Measurements from ENCODE around the gene ALX1.
"Not testable (repeated sequence)": the region's sequence is repeated elsewhere in the genome, so short reads cannot be mapped to it uniquely, and the experiment has no call there.

ALX1 gene

DNA sequence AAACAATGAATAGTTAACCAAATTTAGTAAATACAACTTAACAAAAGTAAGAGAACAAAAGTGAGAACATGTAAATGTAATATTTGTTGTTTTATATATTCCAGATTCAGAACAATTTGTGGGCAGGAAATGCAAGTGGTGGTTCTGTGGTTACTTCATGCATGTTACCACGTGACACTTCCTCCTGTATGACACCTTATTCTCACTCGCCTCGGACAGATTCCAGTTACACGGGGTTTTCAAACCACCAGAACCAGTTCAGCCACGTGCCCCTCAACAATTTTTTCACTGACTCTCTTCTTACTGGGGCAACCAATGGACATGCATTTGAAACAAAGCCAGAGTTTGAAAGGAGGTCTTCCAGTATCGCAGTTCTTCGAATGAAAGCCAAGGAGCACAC lies 21.0 kb downstream of the ALX1 start:
- no peak for DNase-seq (ENCODE audit: low spot score)

DNA sequence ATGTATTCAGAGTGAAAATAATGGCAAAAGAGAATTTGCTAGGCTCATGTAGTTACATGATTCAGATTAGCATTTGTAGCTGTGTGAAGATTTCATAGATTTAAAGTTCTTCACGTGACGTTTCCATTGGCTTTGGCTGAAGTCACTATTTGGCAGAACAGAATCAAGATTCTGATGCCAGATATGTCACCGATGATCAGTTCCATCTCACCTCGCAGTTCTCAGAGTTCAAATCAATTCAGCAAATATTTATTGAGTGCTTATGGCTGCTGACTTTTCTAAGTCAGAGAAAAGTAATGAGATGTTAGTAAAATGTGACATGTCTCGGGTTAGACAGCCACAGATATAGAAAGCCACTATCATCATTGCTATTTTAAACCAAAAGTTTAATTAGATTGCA lies 28.4 kb downstream of the ALX1 start:
- no peak for DNase-seq (ENCODE audit: low spot score)

DNA sequence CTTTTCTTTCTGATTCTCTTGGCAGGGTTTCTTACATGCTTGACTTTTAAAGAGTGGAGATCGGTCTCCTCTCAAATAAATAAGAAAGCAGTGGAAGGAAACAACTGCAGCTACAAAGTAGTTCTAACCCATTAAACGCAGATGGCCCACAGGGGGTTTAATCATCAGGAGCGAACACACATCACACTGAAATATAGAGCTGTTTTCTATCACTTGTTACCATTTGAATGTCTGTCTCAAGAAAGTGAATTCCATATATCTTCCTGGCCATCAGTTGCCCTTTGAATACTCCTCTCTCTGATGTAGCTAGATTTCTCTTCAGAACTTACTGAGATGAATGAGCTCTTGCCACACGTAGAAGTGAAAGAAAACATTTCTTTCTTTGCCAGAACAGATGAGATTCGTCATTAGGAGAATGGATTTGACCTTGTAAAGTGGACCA lies 29.1 kb downstream of the ALX1 start:
- no peak for DNase-seq (ENCODE audit: low spot score)

DNA sequence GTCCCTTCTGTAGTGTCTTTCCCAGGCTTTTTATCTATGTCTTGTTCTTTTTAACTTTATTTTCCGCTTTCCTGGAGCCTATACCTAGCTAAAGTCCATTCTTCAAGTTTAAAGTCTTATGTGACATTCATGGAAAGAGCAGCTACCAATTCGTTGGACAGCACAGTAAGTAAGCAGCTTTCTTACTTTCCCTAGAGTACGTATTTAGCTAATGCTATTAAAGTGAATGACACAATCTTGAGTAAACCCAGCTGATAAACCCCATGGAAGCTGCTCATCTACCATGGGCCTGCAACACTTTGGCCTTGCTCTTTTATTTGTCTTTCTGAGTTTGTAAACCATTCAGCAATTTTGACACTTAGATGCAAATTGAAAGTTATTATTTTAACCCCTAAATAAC lies 30.0 kb downstream of the ALX1 start:
- no peak for DNase-seq (ENCODE audit: low spot score)

DNA sequence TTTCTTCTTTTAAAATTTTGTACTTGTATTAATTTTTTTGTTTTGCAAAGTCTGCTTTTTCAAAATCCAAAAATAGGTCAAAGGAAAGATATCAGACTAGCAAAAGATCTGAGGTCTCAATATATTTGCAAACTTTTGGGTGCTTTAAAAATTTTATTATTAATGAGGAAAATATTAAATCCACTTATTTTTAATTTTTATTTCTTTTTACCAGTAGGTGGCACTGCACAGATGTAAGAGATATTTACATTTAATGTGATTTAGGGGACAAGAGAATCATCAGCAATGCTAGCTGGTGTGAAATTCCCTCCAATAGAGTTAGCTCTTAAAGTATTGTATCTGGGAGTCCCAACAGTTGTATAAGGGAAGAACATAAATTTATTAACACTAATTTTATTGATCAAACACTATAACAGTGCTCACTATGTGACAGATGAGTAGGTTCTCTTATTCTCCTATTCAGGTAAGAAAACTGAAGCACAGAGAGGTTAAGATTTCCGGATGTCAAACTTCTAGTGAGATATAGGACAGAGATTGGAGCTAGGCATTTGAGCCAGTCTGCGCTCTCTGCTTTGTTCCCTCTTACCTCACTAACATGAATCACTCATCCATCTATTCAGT lies 30.5 kb downstream of the ALX1 start:
- no peak for DNase-seq (ENCODE audit: low spot score)

DNA sequence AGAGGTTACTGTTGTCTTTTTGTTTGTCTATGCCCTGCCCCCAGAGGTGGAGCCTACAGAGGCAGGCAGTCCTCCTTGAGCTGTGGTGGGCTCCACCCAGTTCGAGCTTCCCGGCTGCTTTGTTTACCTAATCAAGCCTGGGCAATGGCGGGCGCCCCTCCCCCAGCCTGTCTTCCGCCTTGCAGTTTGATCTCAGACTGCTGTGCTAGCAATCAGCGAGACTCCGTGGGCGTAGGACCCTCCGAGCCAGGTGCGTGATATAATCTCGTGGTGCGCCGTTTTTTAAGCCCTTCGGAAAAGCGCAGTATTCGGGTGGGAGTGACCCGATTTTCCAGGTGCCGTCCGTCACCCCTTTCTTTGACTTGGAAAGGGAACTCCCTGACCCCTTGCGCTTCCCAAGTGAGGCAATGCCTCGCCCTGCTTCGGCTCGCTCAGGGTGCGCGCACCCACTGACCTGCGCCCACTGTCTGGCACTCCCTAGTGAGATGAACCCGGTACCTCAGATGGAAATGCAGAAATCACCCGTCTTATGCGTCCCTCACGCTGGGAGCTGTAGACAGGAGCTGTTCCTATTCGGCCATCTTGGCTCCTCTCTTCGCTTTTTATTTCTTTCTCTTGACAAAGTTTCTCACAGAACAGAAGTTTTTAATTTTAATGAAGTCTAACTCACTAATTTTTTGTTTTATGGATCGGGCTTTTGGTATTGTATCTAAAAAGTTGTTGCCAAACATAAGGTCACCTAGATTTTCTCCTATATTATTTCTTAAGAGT lies 38.0 kb downstream of the ALX1 start:
- DNase-seq (ENCODE audit: low spot score), result not testable (repeated sequence)

DNA sequence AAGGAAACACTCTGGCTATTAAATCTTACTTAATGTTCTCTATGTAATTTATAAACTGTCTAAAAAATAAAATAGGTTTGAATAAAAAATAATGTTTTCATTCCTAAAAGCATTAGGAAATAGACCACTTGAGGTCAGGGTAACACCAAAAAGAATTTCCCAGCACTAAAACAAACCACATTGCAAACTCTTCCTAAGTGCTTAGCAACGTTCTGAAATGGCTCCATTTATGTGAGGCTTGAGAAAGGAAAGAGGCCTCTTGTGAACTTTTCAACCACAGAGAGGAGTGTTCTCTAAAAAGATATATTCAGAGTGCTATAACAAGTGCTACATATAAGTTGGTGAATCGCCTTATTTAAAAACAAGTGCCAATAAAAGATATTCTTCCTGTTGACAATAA lies 42.7 kb downstream of the ALX1 start:
- DNase-seq (ENCODE audit: low spot score), result no peak

DNA sequence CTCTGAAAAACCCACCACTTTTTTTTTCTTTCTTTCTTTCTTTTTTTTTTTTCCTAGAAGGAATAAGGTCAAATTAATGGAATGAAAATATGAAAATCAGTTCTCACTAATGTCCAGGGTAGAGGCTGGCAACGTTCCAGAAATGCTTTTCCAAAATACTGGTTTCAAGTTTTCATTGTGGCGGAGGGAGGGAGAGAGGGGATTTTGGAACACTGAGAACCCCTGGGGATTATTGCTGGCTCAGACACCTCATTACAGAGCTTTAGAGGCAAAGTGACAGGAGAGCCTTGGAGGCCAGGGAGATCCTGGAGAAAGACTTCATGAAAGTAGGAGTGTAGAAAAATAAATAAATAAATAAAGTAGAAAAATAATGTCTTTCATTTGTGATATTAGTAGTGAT lies 45.4 kb downstream of the ALX1 start:
- no peak for DNase-seq (ENCODE audit: low spot score)

DNA sequence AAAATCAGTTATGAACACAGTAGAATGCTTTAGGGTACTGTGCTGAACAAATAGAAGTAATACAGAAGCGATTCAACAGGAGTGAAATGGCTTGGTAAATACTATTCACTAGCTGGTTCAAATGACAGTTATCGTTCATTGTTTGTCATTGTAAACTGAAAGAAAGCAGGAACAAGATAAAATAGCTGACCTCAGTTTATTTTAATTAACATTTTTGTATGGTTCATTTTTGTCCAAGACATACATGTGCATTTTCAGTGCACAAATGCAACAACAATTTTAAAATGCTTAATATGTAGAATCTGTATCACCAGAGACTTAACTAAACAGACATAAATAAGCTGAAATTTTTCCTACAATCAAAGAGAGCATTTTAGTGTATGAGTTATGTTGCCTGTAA lies 49.9 kb downstream of the ALX1 start:
- no peak for DNase-seq (ENCODE audit: low spot score)

DNA sequence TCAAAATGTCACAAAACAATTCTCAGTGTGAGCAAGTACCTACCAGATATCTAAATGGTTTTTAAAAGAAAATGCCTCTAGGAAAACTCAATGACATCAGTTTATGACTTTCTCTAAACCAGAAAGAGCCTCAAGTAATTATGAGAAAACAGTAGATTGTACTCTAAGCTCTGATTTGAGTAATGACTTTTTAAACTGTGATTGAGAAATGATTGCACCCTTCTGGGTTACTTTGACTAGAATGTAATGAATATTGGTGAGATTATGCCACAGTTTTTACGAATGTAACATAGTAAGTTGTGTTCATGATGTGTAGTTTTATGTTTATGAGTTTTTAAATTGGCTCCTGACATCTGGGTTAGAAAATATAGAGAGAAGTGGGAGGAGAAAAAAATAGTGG lies 68.8 kb downstream of the ALX1 start:
- no peak for DNase-seq (ENCODE audit: low spot score)

DNA sequence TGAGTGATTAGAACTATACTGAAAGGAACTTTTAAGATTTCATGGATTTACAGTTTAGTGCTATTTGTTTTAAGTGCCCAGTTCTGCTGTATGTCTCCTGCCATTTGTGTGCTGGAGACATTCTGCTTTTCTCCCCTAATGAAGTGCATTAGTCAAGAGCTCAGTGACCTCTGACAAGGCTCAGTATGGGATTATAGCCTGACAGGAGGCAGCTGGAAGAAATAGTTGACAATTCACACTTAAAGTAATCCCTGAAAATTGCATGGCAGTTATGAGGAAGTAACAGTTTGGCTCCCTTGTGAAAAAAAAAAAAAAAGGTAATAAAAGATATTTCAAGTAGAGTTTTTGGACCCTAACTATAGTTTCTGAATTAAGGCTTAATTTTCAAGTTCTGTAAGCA lies 70.3 kb downstream of the ALX1 start:
- no peak for DNase-seq (ENCODE audit: low spot score)
